Activated gamma-delta T cell (primary cell): ENCODE measurements around the gene NRARP.

Experiments
- DNase-seq: peaks from one replicate; lab custom pipeline; 2025; lab: John Stamatoyannopoulos, UW

Gene NRARP

GRCh38 chr9:137321726-137322361, 19.8 kb upstream of the NRARP start:
- DNase-seq: no peak

DNA sequence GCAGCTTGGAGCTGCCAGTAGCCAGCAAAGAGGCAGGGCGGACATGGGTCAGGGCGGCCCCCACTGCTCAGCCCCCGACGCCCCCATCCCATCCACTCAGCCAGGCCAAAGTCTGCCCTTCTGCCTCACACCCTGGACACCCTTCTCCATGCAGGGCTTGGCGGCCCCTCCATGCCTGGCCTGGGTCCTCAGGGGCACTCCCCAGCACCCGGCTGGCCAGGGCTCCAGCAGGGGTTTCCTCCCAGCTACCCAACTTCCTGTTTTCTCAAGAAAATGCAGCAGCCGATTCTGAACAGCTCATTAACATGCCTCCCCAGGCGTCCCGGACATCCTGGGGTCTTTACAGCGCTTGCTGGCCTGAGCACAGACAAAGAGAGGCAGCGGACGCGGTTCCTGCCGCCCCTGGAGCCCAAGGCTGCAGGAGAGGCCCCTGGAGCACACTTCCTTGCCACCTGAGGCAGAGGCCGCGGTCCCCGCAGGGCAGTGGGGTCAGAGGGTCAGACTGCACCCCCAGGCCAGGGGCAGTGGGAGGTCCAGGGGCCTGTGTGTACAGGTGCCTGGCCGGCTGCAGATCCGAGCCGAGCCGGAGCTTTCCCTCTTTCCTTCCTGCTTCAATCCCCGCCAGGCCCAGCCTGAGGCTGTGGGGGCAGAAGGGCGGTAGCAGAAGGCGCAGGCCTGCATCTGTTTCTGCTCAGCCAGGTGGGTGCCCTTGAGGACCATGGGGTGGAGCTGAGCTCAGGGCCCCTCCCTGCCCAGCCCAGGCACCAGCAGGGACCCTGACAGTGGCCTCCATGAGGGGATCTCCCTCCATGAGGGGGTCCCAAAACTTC, 18.7 kb upstream of the NRARP start:
- no peak for DNase-seq

GRCh38 chr9:137319739-137320551, 17.9 kb upstream of the NRARP start:
- no peak for DNase-seq

DNA sequence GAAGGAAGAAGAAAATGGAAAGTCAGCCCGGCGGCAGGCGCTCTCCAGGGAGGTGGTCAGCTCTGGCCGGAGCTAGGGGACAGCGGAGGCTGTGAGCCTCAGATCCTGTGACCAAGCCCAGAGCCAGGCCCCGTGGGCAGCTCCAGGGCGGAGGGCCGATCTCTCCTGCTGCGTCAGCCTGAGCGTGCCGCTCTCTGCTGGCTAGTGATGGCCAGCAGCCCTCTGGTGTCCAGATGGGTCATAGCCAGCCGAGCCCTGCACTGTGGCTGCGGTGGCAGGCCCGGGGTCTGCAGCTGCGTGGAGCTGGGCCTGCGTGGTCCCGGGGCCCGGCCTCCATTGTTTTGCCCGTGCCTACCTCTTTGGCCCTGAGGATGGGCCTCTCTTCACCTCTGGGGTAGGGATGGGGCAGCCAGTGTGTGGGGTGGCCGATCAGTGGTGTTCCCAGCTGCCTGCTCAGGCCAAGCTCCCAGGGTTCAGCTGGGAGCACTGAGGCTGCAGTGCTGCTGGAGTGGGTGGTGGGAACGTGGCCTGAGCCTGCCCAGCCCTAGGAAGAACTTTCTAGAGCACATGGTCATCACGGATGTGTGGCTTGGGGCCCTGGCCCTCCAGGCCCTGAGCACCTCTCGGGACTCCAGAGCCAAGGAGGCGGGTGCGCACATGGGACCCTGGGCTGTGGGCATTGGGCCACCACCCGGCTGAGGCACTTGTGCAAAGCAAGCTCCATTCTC, 17.1 kb upstream of the NRARP start:
- no peak for DNase-seq

DNA sequence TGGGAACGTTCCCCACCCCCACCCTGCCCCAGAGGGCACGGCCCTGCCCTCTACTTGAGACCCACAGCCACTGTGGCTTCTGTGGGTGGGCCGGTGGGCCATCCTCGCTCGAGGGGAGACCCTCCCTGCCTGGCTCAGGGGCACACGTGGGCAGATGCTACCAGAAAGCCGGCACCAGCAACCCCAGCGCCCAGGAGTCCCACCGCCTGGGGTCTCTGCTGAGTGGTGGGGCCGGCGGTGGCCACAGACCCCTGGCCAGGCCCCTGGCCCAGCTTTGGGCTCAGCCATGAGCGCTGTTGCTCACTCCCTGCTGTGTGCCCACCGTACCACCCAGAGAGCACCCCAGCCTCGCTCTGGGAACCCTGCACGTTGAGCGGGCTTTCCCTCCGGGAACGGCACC, 16.5 kb upstream of the NRARP start:
- DNase-seq: no peak

DNA sequence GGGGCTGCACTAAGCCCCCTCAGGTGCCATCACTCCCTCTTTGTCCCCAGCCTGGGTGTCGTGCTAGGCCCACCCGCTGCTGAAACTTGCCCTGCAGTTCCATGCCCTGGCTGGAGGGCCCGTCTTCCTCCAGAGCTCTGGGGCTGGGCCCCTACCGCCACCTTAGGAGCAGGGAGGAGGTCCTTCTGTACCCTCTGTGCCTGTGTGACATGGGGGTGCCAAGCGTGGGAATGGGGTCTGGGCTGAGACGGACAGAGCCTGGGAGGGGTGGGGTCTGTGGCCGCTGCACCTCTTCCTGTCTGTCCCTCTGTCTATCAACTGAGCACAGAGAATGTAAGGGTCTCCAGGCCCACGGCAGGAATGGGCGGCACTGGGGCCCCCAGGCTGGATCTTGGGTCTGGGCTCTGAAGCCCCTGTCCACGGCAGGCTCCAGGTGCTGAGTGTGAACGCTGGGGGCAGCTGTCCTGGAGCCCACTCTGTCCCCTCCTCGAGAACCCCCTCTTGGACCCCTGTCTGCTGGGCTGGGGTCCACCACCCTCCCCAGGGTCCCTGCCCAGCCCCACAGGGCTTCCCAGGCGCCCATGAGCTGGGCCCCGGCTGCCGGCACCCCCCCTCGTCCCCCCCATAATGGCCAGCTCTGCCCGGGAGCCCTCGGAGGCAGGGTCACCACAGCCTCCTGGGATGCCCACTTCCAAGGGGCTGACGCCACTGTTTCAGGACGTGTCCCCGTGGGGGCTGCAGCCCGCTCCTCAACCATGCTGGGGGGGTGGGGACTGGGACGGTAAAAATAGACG, 15.8 kb upstream of the NRARP start:
- no peak for DNase-seq

DNA sequence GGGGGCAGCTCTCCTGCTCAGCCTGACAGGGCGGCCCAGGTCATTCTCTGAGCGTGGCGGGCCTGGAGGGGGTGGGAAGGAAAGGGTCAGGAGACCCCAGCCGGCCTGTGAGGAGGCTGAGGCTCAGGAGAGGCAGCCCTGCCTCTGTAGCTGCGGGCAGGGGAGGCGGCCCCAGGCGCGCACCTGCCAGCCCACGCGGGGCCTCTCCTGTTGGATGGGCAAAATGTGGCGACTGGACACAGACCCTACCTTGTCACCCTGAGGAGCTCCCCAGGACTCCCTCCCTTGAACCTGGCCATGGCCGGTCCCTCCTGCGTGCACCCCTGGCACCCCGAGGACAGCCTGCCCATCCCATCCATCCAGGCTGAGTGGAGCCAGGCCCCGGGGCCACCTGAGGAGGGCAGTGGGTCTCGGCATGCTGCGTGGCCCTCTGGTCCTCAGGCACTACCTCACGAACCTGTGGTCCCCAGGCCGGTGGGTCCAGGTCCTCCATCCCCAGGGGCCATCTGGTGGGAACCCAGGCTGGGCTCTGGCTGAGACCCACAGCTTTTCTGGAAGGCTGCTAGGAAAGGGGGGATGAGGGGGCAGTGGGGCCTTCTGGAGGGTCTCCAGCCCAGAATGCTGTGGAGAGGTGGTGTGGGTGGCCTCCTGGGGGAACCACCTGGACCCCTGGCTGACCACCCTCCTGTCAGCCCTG, 15.1 kb upstream of the NRARP start:
- DNase-seq: no peak

- no peak for DNase-seq
These were observed 14.2 kb upstream of the NRARP start for GRCh38 chr9:137316012-137316981.

- DNase-seq: no peak
These were observed 13.5 kb upstream of the NRARP start for GRCh38 chr9:137315581-137316011.

GRCh38 chr9:137314561-137315560, 12.8 kb upstream of the NRARP start:
- no peak for DNase-seq

DNA sequence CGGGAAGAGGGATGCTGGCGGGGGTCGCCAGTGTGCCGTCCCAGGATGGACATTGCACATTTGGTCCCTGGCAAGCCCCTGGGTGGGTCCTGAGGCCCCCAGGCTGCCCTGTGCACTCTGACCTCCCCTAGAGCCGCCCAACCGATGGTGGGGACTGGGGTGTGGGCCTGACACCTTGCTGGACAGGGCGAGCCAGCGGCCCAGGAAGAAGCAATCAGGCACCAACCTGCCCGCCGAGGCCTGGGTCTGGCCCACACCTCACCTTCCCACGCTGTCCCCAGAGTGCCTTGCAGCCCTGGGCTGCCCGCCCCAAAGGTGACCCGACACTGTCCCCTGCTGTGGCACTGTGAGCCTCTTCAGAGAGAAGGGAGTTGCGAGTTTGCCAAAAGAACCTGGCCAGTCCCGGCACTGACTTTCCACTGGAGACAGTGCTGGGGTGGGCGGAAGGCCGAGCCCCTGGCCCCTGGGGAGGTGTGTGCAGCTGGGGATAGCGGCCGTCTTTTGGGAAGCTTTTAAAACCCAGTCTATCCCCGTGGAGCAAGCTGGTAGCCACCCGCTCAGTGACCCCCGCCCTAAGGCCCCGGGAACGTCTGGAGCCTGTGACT, 12.0 kb upstream of the NRARP start:
- DNase-seq: no peak

DNA sequence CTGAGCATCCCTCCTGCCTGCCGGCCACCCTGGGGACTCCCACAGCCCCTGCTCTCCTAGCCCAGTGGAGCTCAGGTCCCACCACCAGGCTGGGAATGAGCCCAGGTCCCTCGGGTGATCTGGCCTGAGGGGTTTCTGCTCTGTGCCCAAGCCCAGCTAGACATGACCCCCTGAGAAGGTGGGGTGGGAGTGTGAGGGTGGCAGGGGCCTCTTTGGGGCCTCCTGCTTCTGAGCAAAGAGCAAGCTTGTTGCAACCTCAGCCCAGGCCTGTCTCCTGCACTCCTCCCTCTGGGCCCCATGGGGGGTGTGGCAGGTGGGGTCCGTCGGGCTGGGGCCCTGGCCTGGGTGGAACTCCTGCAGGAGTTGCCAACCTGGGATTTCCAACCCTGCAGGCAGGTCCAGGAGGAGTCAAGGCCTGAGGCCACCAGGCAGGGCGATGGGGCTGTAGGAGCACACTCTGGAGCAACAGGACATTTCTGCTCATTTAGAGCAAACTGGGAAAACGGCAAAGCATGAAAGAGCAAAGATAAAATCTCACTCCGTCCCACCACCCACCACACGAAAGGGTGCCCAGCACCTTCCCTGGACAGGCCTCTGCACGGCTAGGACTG, 11.4 kb upstream of the NRARP start:
- no peak for DNase-seq

GRCh38 chr9:137312852-137313325, 10.8 kb upstream of the NRARP start:
- DNase-seq: no peak

- DNase-seq: no peak
These were observed 10.1 kb upstream of the NRARP start for GRCh38 chr9:137311986-137312851.

GRCh38 chr9:137311171-137311985, 9.3 kb upstream of the NRARP start:
- no peak for DNase-seq
